ENCODE measurements around the gene ERICH3. TPM values are rescaled to one million over a fixed set of nuclear protein-coding genes. Genes with fewer than 3 reads are reported as not detected.

The ERICH3 gene
- total and polyA plus RNA-seq, 8 donors, result under 0.01 to 0.68 (median 0.13) TPM

DNA sequence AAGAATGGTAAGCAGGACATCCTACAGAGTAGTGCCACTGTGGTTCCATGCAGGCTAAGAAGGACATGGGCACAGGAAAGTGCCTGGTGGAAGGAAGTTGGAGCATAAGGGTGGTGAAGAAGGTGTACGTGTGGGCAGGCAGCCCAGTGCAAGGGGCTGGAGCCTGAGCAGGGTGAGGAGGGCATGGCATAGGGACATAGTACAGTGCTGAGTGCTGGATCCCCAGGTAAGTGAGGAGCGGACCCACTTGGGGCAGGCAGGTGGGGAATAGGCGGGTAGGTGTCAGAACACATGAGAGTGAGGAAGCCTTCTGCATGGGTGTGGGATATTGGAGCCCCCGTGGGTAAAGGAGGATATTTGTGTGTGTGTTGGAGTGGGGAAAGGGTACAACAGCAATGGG lies 145.5 kb downstream of the ERICH3 start:
- DNase-seq (peak in 1 of 6 donors; percentile 32), FAIRE-seq (no peak), ATAC-seq (no peak)
- no peaks in the 10 kb centered on the region for H3K9me3 ChIP-seq
- H3K36me3 ChIP-seq, result no peaks in the 10 kb centered on the region
- H3K4me3 ChIP-seq, result no peak overlapping the region
- WGBS, 2 donors, result 67 to 76% methylated on average over 4 of the region's 4 CpGs
- no peak overlapping the region for H3K27ac ChIP-seq
- no peaks in the 10 kb centered on the region for H3K4me1 ChIP-seq
- intact Hi-C loops (cut with DNase I), result no loop called here
- TF ChIP-seq, protein P1, sequence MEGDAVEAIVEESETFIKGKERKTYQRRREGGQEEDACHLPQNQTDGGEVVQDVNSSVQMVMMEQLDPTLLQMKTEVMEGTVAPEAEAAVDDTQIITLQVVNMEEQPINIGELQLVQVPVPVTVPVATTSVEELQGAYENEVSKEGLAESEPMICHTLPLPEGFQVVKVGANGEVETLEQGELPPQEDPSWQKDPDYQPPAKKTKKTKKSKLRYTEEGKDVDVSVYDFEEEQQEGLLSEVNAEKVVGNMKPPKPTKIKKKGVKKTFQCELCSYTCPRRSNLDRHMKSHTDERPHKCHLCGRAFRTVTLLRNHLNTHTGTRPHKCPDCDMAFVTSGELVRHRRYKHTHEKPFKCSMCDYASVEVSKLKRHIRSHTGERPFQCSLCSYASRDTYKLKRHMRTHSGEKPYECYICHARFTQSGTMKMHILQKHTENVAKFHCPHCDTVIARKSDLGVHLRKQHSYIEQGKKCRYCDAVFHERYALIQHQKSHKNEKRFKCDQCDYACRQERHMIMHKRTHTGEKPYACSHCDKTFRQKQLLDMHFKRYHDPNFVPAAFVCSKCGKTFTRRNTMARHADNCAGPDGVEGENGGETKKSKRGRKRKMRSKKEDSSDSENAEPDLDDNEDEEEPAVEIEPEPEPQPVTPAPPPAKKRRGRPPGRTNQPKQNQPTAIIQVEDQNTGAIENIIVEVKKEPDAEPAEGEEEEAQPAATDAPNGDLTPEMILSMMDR (IDR thresholded peaks at IDR 0.05), result no peak
- H3K27me3 ChIP-seq, result no peaks in the 10 kb centered on the region

DNA sequence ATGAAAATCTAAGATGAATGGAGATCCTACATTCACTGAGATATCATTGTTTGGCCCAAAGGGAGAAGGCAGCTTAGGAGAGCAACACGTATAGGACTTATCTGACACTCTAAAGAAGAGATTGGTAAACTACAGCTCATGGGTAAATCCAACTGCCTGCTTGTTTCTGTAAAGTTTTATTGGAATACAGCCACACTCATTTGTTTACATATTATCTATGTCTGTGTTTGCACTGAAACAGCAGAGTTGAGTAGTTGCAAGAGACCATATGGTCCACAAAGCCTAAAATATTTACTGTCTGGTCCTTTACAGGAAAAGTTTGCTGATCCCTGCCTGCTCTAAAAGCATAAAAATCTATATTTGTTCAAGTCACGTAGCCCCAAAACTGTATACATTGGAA lies 146.9 kb downstream of the ERICH3 start:
- no peak overlapping the region for H3K4me3 ChIP-seq
- no peak for FAIRE-seq
- no peaks in the 10 kb centered on the region for H3K36me3 ChIP-seq
- no peak for ATAC-seq
- no peaks in the 10 kb centered on the region for H3K9me3 ChIP-seq
- TF ChIP-seq, protein P1 (IDR thresholded peaks at IDR 0.05), result no peak
- intact Hi-C loops (cut with DNase I), result no loop called here
- no peaks in the 10 kb centered on the region for H3K27me3 ChIP-seq
- no peak overlapping the region for H3K27ac ChIP-seq
- no peaks in the 10 kb centered on the region for H3K4me1 ChIP-seq
- DNase-seq, result no peak
- WGBS, 2 donors, result 17 to 29% methylated on average over 2 of the region's 2 CpGs

DNA sequence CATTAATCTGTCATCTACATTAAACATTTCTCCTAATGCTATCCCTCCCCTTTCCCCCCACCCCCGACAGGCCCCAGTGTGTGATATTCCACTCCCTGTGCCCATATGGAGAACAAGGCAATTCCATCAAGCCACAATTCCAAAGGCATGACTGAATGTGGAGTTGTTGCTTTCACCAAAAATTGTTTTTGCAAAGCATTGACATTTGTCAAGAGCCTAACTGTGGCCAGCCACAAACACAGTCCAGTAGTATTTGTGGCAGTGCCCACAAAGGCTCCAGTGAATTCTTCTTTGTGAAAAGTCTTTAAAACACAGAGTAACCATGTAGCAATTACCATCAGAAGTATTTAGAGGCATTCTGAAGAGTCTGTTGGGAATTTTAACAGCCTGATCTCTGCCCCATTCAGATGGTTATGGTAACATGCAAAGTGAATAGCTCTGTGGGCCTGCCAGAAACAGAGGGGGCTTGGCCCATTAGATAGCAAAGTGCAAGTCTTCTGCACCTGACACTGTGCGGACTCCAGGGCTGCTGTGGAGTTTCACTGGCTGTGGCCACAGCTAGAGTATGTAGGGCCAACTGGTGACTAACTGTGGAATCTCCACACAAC lies 149.6 kb downstream of the ERICH3 start:
- WGBS, 2 donors, result 64 to 74% methylated on average over 2 of the region's 2 CpGs
- Histone ChIP-seq H3K4me3 (no peak overlapping the region), H3K9me3 (no peaks in the 10 kb centered on the region), H3K4me1 (no peaks in the 10 kb centered on the region), H3K36me3 (no peaks in the 10 kb centered on the region), H3K27me3 (no peaks in the 10 kb centered on the region), H3K27ac (no peak overlapping the region)
- FAIRE-seq (no peak), DNase-seq (no peak), ATAC-seq (no peak)
- TF ChIP-seq, protein P1 (IDR thresholded peaks at IDR 0.05), result no peak
- intact Hi-C loops (cut with DNase I), result no loop called here

DNA sequence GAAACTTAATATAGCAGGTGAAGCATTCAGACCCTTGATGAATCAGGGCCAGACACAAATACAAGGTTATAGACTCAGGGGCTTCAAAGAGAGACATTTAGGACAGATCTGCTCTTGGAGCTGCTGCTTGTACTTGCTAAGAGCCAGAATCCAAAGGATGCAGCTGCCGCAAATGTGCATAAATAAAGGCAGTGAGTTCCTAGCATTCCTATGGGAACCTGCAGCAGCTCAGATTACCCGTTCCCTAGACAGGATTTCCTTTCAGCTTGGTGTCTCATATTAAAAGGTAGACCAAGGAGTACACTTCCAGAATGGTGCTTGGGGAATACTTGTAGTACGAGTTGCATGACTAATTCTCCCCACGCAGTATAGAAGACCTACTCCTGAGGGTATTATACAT lies 151.4 kb downstream of the ERICH3 start:
- intact Hi-C loops (cut with DNase I), result no loop called here
- WGBS, 2 donors, result 28 to 34% methylated on average over 4 of the region's 4 CpGs
- no peaks in the 10 kb centered on the region for H3K27me3 ChIP-seq
- H3K9me3 ChIP-seq, result no peaks in the 10 kb centered on the region
- no peaks in the 10 kb centered on the region for H3K36me3 ChIP-seq
- H3K4me1 ChIP-seq, result no peaks in the 10 kb centered on the region
- no peak for DNase-seq
- FAIRE-seq, result no peak
- H3K4me3 ChIP-seq, result no peak overlapping the region
- TF ChIP-seq, protein P1 (IDR thresholded peaks at IDR 0.05), result no peak
- no peak overlapping the region for H3K27ac ChIP-seq
- ATAC-seq, result no peak

Other genes with a start within 250 kb of the ERICH3 start
- under 1 TPM in 1 of 6 donors, not detected in 5; 0.06 TPM for gene LRRC53, start 161.2 kb downstream of the ERICH3 start, total RNA-seq
- not detected for gene LRRC53, start 161.2 kb downstream of the ERICH3 start, polyA plus RNA-seq
- gene CRYZ, start 59.3 kb upstream of the ERICH3 start, total RNA-seq, result 10 to 100 TPM; 39.3 to 65.5 (median 54.9) TPM
- 10 to 100 TPM; 38.3 to 71.6 TPM for gene CRYZ, start 59.3 kb upstream of the ERICH3 start, polyA plus RNA-seq
- gene TYW3, start 59.4 kb upstream of the ERICH3 start, total RNA-seq, result 10 to 100 TPM in 1 of 6 donors, 1 to 10 TPM in 5; 5.0 to 10.3 (median 8.1) TPM
- gene TYW3, start 59.4 kb upstream of the ERICH3 start, polyA plus RNA-seq, result 10 to 100 TPM in 1 of 2 donors, 1 to 10 TPM in 1; 9.4 to 12.4 TPM